ENCODE results near the gene ARHGAP15.
"Not testable (repeated sequence)": the region's sequence is repeated elsewhere in the genome, so short reads cannot be mapped to it uniquely, and the experiment has no call there.

ARHGAP15 gene

DNA sequence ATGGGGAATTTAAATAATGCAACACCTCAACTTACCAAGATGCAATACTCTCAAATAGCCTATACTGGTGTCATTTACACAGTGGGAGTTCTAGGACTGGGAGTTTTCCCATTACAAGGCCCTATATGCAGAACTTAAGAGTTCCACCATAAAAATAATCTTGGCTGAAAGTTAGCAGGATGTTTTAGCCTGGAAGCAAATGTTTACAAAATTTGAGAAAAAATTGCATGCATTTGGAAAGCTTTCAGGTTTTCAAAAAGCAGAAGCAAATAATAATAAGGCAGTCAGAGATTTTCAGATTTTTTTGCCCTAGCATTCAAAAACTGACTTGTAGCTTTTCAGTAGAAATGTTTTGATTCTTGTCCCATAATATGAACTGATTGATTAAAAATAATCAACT lies 397.3 kb downstream of the ARHGAP15 start:
- DNase-seq (ENCODE audit: low read depth, low spot score), result no peak

DNA sequence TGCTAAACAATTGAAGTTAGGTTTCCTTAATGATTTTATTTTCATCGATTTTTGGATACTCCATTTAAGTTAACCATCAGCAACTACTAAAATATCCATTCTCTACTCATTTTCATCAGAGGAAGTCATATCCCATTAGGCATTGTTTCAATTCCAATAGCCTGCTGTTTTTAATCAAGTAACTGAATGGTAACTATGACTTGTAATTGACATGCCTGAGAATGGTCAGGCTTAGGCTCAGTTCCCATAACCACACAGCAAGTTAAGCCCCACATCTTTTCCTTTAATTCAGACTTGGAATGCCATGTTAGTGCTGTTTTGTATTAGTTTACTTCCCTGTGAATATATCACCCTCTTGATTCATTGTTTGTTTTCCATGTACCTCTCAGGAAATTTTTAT lies 398.8 kb downstream of the ARHGAP15 start:
- DNase-seq (ENCODE audit: low read depth, low spot score), result no peak

DNA sequence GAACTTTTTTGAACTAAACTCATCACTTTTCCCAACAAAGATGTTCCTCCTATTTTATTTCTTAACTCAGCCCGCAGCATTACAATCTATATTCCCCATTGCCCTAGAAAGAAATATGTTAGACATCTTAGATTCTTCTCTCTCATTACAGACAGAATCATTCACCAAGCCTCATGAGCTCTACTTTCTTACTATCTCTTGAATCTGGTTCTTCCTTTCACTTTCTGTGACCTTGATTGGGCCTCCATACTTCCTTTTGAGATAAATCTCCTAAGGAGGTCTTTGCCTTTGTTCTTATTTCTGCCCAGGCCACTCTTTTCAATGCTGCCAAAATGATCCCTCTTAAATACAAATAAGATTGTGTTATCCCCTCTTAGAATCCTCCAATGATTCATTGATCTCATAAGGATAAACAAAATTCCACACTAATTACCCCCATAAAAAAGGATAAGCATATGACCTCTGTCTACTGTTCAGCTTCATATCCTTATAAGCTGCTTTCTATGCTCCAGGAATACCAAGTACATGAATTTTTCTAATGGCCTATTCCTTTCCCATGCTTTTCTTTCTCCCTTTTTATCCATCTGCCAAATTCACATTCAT lies 400.0 kb downstream of the ARHGAP15 start:
- DNase-seq (ENCODE audit: low read depth, low spot score), result no peak

DNA sequence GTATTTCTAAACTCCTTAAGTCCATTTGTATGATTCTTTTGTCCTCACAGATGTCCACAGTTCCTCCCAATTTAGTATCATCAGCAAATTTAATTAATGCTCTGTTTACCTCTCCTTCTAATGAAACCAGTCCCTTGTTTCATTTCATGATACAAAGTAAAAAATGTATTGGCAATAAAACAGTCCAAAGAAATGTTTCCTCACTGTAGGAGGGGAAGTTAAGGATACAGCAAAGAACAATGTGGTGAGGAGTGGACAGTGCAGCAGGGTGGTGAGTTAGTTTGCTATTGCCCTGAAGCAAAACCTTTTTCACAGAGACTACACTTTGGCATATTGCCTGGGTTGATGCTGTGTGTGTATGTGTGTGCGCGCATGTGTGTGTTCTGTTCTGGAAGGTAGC lies 401.5 kb downstream of the ARHGAP15 start:
- DNase-seq (ENCODE audit: low read depth, low spot score), result no peak

DNA sequence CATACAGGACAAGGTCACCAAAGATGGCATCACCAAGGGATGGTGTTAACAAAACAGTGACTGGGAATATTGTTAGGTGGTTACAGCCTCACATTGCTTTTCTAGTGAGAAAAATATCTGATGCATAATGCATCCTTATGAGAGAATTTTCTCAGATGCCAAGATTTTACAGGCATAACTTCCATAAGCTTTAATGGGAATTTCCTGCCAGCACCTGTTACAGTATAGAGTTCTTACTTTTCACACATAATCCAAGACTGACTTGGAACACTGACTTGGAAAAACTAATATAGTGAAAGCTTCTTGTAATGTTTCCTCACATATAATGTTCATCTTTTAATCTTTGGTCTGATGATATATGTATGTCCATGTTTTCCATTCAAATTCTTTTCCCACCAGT lies 402.8 kb downstream of the ARHGAP15 start:
- DNase-seq (ENCODE audit: low read depth, low spot score), result no peak

DNA sequence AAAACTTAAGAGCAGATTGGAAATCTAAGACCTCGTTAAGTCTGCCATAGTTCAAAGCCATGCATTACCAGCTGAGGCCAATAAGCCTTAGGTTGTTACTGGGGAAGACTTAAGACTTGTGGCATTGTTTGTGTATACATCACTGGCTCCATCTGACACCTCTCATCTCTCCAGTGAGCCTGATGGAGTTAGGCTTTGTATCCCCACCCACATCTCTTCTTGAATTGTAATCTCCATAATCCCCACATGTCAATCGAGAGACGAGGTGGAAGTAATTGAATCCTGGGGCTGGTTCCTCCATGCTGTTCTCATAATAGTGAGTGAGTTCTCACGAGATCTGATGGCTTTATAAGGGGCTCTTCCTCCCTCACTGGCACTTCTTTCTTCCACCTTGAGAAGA lies 404.6 kb downstream of the ARHGAP15 start:
- DNase-seq (ENCODE audit: low read depth, low spot score), result no peak

DNA sequence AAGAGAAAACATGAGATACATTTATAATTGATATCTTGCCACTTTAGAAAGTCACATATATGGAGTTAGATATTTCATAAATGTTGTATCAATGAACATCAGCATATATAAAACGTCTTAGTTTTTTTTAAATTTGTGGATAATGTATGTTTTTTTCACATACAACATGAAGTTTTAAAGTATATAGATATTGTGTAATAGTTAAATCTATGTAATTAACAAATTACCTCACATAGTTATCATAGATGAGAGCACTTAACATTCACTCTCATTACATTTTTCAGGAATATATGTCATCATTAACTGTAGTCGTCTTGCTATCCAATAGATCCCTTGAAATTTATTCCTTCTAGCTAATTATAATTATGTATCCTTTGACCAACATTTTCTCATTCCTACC lies 406.6 kb downstream of the ARHGAP15 start:
- no peak for DNase-seq (ENCODE audit: low read depth, low spot score)

DNA sequence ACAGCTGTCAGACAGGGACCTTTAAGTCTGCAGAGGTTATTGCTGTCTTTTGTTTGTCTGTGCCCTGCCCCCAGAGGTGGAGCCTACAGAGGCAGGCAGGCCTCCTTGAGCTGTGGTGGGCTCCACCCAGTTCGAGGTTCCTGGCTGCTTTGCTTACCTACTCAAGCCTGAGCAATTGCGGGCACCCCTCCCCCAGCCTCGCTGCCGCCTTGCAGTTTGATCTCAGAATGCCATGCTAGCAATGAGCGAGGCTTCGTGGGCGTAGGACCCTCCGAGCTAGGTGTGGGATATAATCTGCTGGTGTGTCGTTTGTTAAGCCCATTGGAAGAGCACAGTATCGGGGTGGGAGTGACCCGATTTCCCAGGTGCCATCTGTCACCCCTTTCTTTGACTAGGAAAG lies 412.7 kb downstream of the ARHGAP15 start:
- DNase-seq (ENCODE audit: low read depth, low spot score), result not testable (repeated sequence)

DNA sequence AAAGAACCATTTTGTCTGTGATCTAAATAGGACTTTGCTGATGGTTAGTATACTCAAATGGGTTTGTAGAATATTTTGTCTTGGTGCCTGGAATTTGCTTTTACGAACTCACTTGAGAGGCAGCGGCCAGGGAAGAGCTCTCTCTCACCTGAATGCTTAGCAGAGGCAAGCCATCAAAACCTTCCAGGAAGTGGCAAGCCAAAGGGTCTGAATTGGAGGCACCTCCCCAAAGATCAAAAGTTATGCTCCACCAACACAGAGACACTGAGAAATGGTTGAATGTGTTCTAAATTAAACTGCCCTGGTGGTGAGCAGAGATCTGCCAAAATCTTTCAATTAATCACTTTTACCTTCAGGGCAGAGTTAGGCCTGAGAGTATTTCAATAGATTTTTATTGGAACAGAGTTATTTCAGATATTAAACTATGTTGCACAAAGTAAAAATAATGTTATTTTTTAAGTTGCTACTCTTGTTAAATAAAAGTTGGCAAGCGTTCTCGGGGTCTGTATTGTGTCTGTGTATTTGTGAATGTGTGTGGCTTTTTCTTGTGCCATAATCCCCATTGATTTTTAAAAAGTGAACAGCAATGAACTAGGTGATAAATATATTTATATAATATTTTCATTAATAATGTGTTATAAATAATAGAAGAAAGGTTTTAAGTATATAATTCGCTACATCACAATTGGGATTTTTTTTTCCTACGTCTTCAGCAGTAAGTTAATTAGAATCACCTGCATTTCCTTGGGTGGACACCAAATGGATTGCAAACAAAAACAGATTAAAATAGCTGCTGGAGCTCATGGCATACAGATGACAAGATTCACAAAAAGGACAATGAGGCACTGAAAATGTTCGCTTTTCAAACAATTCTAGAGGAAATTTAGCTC lies 416.1 kb downstream of the ARHGAP15 start:
- no peak for DNase-seq (ENCODE audit: low read depth, low spot score)

DNA sequence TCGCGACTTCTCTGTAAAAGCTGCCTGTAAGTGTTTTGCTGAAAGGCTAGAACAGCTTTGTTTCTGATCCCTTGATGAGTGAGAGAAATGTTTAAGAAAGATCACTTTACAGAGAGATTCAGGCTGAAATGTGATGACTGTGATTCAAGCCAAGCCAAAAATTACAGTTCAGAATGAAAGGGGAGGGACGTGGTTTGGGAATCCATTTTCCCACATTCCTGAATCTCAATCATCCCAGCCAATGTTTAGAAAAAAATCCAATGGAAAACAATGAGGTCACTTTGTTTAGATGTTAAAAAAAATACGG lies 416.7 kb downstream of the ARHGAP15 start:
- no peak for DNase-seq (ENCODE audit: low read depth, low spot score)

DNA sequence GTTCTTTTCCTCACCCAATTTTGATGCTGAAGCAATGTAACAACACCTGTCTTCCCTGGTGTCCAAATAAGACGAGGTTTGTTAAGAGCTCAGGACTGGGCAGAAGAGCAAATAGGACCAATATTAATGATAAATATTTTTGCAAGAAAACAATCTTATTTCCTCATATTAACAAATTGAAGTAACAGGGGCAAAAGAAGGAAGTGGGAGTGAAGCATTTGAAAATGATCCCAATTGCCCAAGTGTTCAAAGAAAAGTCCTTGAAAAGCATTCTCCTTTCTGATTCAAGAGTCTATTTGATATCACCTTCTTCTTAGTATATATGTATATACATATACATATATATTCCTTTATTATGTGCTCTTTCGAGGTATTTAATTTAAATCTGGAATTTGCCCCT lies 418.8 kb downstream of the ARHGAP15 start:
- no peak for DNase-seq (ENCODE audit: low read depth, low spot score)

DNA sequence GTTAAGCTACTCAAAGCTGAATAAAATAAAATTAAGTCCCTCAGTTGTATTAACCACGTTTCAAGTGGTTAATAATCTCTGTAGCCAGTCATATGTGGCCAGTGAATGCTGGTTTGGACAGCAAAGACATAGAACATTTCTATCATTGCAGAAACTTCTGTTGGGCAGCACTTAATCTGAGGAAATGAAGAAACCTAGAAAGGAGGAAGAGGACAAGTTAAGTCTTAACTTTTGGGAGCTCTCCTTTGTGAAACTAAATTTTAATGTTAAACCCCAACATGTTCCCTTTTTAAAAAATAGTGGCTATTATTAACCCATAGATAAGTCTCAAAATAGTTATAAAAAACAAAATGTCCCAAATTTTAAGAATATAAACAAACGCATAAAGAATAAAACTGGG lies 421.3 kb downstream of the ARHGAP15 start:
- DNase-seq (ENCODE audit: low read depth, low spot score), result no peak

DNA sequence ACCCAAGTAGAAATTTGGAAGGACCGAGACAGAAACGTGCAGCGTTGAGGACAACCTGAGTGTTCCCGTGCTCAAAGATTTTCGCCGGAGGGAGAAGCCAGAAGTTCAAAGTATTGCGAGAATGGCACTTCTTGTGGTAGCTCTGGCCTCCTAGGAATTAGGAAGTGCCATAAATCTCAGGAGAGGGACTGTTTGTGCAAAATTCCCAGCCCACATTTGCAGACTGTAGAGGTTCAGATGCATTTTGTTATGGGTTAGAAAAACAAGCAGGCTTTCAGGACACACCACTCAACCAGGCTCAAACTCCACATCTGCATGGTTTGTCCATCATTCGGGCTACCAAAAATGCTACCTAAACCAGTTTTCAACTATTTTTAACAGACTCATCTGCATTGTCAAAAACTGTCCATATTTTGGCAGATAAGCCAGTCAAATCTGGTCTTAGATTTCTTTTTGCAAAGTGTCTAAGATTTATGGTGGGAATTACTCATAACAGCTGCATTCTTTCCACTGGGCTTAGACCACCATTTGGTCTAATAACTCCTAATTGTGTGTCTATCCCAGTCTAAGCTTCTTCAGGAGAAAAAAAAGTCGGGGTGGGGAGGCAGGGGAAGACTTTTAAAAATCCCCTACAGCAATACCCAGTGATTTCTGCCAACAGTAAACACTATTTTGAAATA lies 422.9 kb downstream of the ARHGAP15 start:
- no peak for DNase-seq (ENCODE audit: low read depth, low spot score)

DNA sequence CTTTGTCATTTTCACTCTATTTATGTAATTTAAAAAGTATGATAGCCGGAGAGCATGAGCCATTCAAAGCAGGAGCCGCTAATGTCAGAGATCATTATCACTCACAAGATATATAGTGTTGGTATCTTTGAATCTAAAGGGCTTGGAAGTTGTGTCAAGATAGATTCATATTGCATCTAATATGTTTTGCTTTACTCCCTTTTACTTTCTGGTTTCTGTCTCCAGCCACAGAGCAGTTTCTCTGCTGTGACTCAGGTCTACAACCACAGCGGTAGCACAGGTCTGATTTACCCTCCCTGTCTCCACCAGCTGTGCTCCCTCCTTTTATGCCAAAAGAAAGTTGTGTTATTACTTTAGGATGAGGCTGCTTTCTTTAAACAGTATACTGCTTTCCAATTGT lies 424.0 kb downstream of the ARHGAP15 start:
- no peak for DNase-seq (ENCODE audit: low read depth, low spot score)

DNA sequence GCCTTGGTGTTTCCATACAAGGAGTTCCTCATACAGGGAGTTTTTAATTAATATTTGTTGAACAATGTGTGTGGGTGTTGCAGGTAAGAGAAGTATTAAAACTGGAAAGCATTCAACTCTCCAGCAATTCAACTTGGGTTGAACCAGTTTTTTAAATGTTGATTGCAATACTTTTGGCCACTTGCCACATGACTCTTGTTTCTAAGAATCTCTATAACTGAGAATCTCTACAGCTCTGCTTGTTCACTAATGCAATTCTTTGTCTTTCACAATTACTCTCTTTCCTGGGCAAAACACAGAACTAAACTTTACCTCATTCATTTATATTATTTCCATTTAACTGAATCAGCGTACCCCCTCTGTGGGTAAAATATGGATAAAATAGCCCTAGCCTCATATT lies 429.4 kb downstream of the ARHGAP15 start:
- no peak for DNase-seq (ENCODE audit: low read depth, low spot score)

DNA sequence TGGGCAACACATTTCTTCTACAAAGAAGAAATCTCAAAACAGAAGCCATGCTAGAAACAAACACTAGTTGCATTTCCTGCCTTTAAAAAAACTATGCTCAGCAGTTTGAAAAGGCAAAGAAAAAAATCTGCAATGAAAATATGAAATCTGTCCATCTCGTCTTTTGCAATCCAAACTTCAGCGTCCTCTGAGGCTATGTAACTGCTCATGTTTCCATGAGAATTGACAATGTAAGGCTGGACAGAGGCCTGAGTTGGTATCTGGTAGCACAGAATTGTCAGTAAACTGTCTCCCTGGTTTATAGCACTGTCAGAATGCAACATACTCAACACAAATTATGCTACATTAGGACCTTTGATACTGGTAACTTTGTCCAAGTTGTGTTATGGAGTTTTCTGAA lies 429.9 kb downstream of the ARHGAP15 start:
- DNase-seq (ENCODE audit: low read depth, low spot score), result no peak

DNA sequence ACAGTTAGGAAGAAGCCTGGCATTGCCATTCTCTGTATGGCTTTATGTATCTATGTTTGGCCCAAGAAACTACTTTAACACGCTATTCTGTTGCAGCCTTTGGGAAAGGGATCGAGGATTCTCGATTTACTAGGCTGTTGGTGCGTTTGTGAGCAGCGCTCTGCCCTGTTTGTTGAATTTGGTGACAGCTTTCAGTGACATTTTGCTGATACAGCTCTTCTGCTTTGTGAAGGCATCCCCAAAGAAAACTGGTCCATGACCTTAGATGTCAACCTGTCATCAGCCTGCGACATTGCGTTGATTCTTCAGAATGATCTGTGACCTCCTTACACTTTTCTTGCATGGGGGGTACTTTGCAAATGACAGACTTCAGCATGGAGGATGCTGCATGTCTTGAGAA lies 431.5 kb downstream of the ARHGAP15 start:
- no peak for DNase-seq (ENCODE audit: low read depth, low spot score)

DNA sequence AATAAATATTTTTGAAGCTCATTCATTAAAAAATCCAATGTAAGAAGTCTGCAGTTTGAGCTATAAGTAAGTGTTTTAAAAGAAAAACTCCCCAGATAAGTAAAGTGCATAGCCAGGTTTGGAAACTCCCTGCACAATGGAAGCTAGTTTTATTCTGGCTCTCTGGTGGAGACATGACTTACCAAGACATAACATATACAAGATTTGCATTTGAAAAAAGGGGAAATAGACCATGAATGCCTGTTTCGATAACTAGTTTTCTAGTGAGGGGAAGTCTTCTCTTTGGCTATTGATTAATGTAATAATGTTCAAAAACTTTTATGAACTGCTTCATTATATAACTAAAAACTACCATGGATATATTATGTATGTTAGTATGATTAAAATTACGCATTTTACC lies 435.2 kb downstream of the ARHGAP15 start:
- DNase-seq (ENCODE audit: low read depth, low spot score), result no peak

DNA sequence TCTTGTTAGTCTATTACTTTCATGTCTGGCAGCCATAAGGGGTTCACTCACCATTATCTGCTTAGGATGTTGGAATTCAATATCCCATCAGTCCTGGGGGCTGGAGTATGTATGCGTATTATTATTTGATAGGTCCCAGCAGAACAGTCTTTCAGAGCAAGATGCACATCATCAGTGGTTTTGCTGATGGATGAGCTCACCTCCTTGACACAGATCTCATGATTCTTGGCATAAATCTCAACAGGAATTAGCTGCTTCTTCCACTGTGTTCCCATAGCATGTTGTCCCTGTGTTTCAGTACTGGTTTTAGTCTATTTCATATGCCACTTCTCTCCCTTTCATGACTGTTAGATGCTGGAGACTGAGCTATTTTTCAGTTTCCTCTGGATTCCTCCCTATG lies 442.5 kb downstream of the ARHGAP15 start:
- no peak for DNase-seq (ENCODE audit: low read depth, low spot score)

DNA sequence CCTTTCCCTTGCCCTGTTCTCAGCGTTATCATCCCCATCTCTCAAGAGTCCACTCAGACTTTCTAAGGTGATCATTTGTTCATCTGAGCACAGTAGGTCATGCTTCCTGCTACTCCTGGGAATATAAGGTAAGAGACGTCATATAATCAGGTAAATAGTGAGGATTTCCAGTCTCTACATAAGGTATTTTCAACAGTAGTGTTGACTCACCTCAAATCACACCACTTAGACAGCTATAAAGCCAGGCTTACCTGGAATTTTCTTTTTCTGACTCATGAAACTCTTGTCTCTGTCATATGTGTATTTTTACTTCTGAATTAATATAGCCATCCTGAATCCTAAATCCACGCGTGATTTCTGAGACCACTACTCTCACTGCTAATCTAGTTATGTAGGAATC lies 443.2 kb downstream of the ARHGAP15 start:
- no peak for DNase-seq (ENCODE audit: low read depth, low spot score)

DNA sequence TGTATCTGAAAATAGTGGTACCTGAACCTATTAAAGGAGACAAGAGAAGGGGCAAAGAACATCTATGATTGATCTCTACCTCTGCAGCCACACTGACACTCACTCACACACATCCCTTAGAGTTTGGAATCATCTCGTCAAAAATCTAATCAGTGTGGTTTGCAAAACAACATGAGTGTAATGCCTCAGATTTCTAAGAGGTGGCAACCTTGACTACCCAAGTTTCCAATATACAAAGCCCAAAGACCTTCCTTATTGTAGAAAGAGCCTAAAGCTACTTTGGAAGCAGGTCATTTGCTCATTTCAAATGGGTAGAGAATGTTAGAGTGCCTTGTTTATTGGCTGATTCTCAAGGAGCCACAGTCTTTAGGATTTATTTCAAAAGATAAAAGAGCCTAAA lies 444.9 kb downstream of the ARHGAP15 start:
- no peak for DNase-seq (ENCODE audit: low read depth, low spot score)

DNA sequence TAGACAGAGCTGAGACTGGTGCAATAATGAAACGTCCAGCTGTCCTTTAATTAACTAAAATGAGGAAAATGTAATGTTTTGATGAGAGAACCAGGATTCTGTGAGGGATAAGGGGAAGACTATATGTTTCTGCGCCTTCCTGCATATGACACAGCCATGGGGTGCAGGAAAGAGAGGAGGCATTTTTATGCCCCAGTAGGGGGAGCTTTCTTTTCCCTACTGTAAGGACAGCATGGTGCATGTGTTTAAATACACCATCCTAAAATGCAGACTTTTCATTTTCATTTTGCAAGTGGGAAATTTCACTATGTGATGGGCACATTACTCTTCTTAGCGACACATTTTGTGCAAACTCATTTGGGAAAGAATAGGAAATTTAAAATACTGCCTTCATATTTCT lies 446.1 kb downstream of the ARHGAP15 start:
- DNase-seq (ENCODE audit: low read depth, low spot score), result no peak

DNA sequence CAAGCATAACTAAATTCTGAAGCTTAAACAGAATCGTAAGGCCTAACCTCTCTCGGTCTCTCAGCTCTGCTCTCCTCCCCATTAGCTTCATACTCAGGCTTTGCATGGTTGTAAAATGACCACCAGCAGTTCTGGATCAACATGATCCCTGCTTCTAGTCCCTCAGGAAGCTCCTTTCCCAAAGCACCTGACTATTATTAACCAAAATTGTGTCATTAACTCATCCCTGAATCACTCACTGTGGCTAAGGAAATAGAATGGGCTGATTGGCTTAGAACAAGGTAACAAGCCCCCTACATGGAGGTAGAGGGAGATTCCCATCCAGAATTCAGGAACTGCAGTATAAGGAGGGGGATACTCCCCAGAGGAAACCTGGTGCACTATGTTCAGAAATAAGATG lies 448.3 kb downstream of the ARHGAP15 start:
- DNase-seq (ENCODE audit: low read depth, low spot score), result no peak

All from brain pericyte (primary cell).